Lower lobe of right lung (tissue), 2 donors: ENCODE data around the gene PBOV1. TPM values are rescaled to one million over a fixed set of nuclear protein-coding genes. Genes with fewer than 3 reads are reported as not detected.
"Not testable (repeated sequence)": the region's sequence is repeated elsewhere in the genome, so short reads cannot be mapped to it uniquely, and the experiment has no call there.

Experiments
- ATAC-seq, 2 donors: fragments of 200-7000 bp; cut with Tn5 transposase; one replicate each; pipeline ENCODE4 v1.9.1; 2020 to 2022; ENCODE audit warnings: mild to moderate bottlenecking in 2 of 2, moderate library complexity in 2 of 2
- DNase-seq: peaks from one replicate; pipeline ENCODE4 v3.0.0-alpha.2; 2020
- H3K27ac ChIP-seq: fragments of 200-600 bp; one replicate; pipeline ENCODE4 v1.8.0; 2022
- H3K27me3 ChIP-seq: fragments of 200-600 bp; one replicate; pipeline ENCODE4 v1.8.0; 2022; ENCODE audit warnings: low read depth
- H3K36me3 ChIP-seq: fragments of 200-600 bp; one replicate; pipeline ENCODE4 v1.8.0; 2022; ENCODE audit warnings: mild to moderate bottlenecking
- H3K4me1 ChIP-seq: fragments of 200-600 bp; one replicate; pipeline ENCODE4 v1.8.0; 2022
- H3K4me3 ChIP-seq: fragments of 200-600 bp; one replicate; pipeline ENCODE4 v1.8.0; 2022; ENCODE audit warnings: mild to moderate bottlenecking
- H3K9me3 ChIP-seq: fragments of 200-600 bp; one replicate; pipeline ENCODE4 v1.8.0; 2022
- CTCF ChIP-seq: fragments of 200-600 bp; IDR thresholded peaks from one replicate; pipeline ENCODE4 v1.8.0; 2022; ENCODE audit warnings: antibody characterized with exemption, mild to moderate bottlenecking
- intact Hi-C: fragments of 100-400 bp; cut with DNase I; formaldehyde crosslinking; loops from one replicate; pipeline ENCODE4 v1.11.0; 2022
- total RNA-seq: library from RNA; stranded (reverse); fragmentation: NEBNext Ultra II Directional; extraction: Animal tissue kit (Norgen Biotek cat#: 25700); gene quantifications from one replicate; pipeline ENCODE4 v1.2.1, GENCODE V29; 2021
- donor health status: DM: no; HTN: yes; CAD: no; lungs with severe emphysema.

The PBOV1 gene
- total RNA-seq, 1 donor from 2014 or later, result not detected

GRCh38 chr6:138219398-138219797 is 1.1 kb upstream of the PBOV1 start:
- peak in 1 of 2 donors; percentile 38 for ATAC-seq

DNA sequence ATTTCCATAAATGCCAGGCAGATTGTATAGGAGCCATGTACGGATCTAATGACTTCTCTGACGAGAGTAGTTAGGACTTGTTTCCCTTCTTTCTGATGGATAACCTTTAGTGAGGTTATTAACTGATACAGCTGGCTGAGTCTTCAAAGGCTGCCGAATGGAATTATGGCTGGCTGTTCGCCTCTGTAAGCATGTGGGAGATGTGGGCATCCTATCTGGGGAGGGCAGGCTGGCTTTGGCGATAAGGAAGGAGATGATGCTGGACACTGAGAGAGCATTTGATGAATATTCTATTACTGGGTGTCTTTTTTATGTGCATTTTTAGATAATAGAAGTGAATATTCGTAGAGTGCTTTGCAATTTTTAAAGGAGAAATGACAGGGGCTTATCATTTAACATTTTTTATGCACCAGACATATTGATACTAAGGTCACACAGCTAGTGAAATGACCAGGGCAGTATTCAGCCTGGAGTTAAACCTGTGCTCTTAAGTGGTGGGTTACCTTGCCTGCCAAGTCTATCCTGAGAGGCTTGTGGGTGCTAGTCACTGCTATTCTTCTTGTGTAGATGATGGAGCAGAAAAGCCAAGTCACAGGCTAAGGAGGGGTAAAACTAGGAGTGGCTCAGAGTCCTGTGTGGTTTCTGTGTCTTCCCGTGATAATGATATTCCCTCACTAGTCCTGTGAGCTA is 3.1 kb downstream of the PBOV1 start:
- DNase-seq (no peak), ATAC-seq (peak in 1 of 2 donors; percentile 31)
- Histone ChIP-seq H3K9me3 (no peaks in the 10 kb centered on the region), H3K4me3 (no peak overlapping the region), H3K36me3 (no peaks in the 10 kb centered on the region), H3K27me3 (no peaks in the 10 kb centered on the region), H3K27ac (no peak overlapping the region), H3K4me1 (no peaks in the 10 kb centered on the region)
- intact Hi-C loops, result no loop called here
- TF ChIP-seq CTCF, result no peak

More at GRCh38 chr6:138219398-138219797, 1.1 kb upstream of the PBOV1 start:
- peaks cover 6% of the 10 kb centered on the region for H3K4me1 ChIP-seq
- intact Hi-C loops, result no loop called here
- H3K27ac ChIP-seq, result no peak overlapping the region
- no peak overlapping the region for H3K4me3 ChIP-seq
- no peaks in the 10 kb centered on the region for H3K36me3 ChIP-seq
- no peaks in the 10 kb centered on the region for H3K27me3 ChIP-seq
- TF ChIP-seq CTCF, result no peak
- no peaks in the 10 kb centered on the region for H3K9me3 ChIP-seq
- no peak for DNase-seq

DNA sequence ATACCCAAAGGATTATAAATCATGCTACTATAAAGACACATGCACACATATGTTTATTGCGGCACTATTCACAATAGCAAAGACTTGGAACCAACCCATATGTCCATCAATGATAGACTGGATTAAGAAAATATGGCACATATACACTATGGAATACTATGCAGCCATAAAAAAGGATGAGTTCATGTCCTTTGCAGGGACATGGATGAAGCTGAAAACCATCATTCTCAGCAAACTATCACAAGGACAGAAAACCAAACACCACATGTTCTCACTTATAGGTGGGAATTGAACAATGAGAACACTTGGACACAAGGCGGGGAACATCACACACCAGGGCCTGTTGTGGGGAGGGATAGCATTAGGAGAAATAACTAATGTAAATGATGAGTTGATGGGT is 5.8 kb downstream of the PBOV1 start:
- H3K36me3 ChIP-seq, ATAC-seq, H3K4me3 ChIP-seq, H3K27ac ChIP-seq, DNase-seq, H3K4me1 ChIP-seq, H3K27me3 ChIP-seq, intact Hi-C loops, H3K9me3 ChIP-seq: not testable (repeated sequence)

- H3K4me3 ChIP-seq, result no peak overlapping the region
- no peaks in the 10 kb centered on the region for H3K4me1 ChIP-seq
- H3K27ac ChIP-seq, result no peak overlapping the region
- no peaks in the 10 kb centered on the region for H3K27me3 ChIP-seq
- ATAC-seq, result no peak
- no peak for TF ChIP-seq CTCF
- DNase-seq, result no peak
- no peaks in the 10 kb centered on the region for H3K36me3 ChIP-seq
- no peaks in the 10 kb centered on the region for H3K9me3 ChIP-seq
- intact Hi-C loops, result no loop called here
Measured at GRCh38 chr6:138211601-138212000, 6.7 kb downstream of the PBOV1 start.

- intact Hi-C loops, result no loop called here
- H3K9me3 ChIP-seq, result no peaks in the 10 kb centered on the region
- no peak overlapping the region for H3K27ac ChIP-seq
- H3K4me1 ChIP-seq, result no peaks in the 10 kb centered on the region
- ATAC-seq (peak in 1 of 2 donors; percentile 40), DNase-seq (no peak)
- H3K4me3 ChIP-seq, result no peak overlapping the region
- TF ChIP-seq CTCF, result peak; percentile 21
- H3K27me3 ChIP-seq, result no peaks in the 10 kb centered on the region
- H3K36me3 ChIP-seq, result no peaks in the 10 kb centered on the region
Measured at GRCh38 chr6:138211048-138211581, 7.2 kb downstream of the PBOV1 start.

- intact Hi-C loops, result no loop called here
- H3K9me3 ChIP-seq, result no peaks in the 10 kb centered on the region
- no peak for TF ChIP-seq CTCF
- H3K4me3 ChIP-seq, result no peak overlapping the region
- DNase-seq, result no peak
- H3K36me3 ChIP-seq, result no peaks in the 10 kb centered on the region
- no peak overlapping the region for H3K27ac ChIP-seq
- H3K27me3 ChIP-seq, result no peaks in the 10 kb centered on the region
- ATAC-seq, result no peak
- H3K4me1 ChIP-seq, result no peaks in the 10 kb centered on the region
Measured at GRCh38 chr6:138206862-138207261, 11.4 kb downstream of the PBOV1 start.
